Large intestine (tissue), 3 donors: ENCODE results near the gene RIPOR2. TPM values are rescaled to one million over a fixed set of nuclear protein-coding genes. Genes with fewer than 3 reads are reported as not detected.

Source experiments
- DNase-seq, 2 donors: peaks; one replicate each; pipeline versions ENCODE4 v3.0.0 to v3.0.0-alpha.2; 2013
- H3K27ac ChIP-seq: one replicate; pipeline ENCODE4 v1.5.1; 2013; ENCODE audit warnings: low read length
- H3K27me3 ChIP-seq: 2 replicates; pipeline ENCODE4 v1.6.1; 2013; ENCODE audit warnings: low read length; ENCODE audit not compliant: control insufficient read depth, insufficient read depth
- H3K36me3 ChIP-seq: 2 replicates; pipeline ENCODE4 v1.6.1; 2013; ENCODE audit warnings: low read length; ENCODE audit not compliant: control insufficient read depth, insufficient read depth
- H3K4me1 ChIP-seq: one replicate; pipeline ENCODE4 v1.6.1; 2013; ENCODE audit warnings: low read length; ENCODE audit not compliant: control insufficient read depth, insufficient read depth
- H3K4me3 ChIP-seq: one replicate; pipeline ENCODE4 v1.5.1; 2013; ENCODE audit warnings: low read length
- H3K9me3 ChIP-seq: one replicate; pipeline ENCODE4 v1.6.1; 2013; ENCODE audit warnings: mild to moderate bottlenecking, low read depth, low read length, moderate library complexity; ENCODE audit not compliant: control insufficient read depth
- WGBS: methylation state at CpG from one replicate; pipeline ENCODE4 v1.1.5; 2013; ENCODE audit warnings: low lambda C conversion rate; ENCODE audit not compliant: insufficient coverage; 5-methylcytosine and 5-hydroxymethylcytosine counted together
- polyA plus RNA-seq: library from polyadenylated mRNA; unstranded; fragments of 120-200 nt; gene quantifications from one replicate; pipeline ENCODE4 v1.2.1, GENCODE V29; 2013

Gene RIPOR2
- polyA plus RNA-seq, 1 donor = 2.1 TPM

- H3K36me3 ChIP-seq = no peaks in the 10 kb centered on the region
- no peak for DNase-seq
- H3K9me3 ChIP-seq = no peaks in the 10 kb centered on the region
- no peaks in the 10 kb centered on the region for H3K4me1 ChIP-seq
- H3K4me3 ChIP-seq = no peak overlapping the region
- WGBS = no CpG with 5 or more reads among the region's 3 CpGs
- H3K27ac ChIP-seq = no peak overlapping the region
- H3K27me3 ChIP-seq = no peaks in the 10 kb centered on the region
Observed at GRCh38 chr6:24809728-24810127, 126.0 kb downstream of the RIPOR2 start.

DNA sequence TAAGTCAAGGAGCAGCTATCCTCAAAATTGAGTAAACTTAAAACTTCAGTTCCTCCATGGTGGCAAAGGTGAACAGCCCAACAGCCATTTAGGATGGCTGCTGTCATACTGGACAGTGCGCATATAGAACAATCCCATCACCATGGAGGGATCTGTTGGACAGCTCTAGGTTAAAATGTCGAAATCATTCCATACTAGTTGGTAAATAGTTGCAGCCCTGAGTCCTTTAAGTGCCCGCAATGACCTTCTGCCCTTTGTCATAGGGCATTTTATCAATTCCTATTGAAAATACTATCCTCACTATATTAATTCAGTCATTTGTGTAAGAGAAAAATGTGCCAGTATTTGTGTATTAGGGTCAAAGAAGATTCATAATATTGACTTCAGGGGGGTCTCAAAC lies 128.2 kb downstream of the RIPOR2 start:
- WGBS = no CpG with 5 or more reads among the region's 3 CpGs
- no peaks in the 10 kb centered on the region for H3K4me1 ChIP-seq
- H3K27ac ChIP-seq = no peak overlapping the region

GRCh38 chr6:24802271-24803059 lies 133.3 kb downstream of the RIPOR2 start:
- H3K36me3 ChIP-seq = no peaks in the 10 kb centered on the region
- no peak for DNase-seq
- no peaks in the 10 kb centered on the region for H3K9me3 ChIP-seq
- no peak overlapping the region for H3K4me3 ChIP-seq
- H3K27me3 ChIP-seq = no peaks in the 10 kb centered on the region
- peak overlapping the region; percentile 39 for H3K27ac ChIP-seq
- WGBS = no CpG with 5 or more reads among the region's 8 CpGs
- H3K4me1 ChIP-seq = no peaks in the 10 kb centered on the region

More for the DNA sequence above, 128.2 kb downstream of the RIPOR2 start:
- Histone ChIP-seq H3K36me3 (no peaks in the 10 kb centered on the region), H3K4me3 (no peak overlapping the region), H3K9me3 (no peaks in the 10 kb centered on the region), H3K27me3 (no peaks in the 10 kb centered on the region)
- DNase-seq = no peak

DNA sequence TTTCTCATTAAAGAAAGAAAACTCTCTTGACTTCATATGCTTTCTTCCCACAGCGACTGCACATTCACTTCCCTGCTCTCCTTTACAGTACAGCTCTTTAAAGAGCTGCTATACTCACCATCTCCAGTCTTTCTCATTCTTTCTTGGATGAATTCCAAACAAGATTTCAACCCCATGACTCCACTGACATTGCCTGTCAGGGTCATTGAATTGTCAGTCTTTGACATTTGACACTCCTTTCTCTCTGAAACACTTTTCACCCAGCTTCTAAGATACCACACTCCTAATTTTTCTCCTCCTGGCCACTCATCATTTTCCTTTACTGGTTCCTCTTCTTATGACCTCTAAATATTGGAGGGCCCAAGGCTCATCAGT lies 136.2 kb downstream of the RIPOR2 start:
- no peaks in the 10 kb centered on the region for H3K27me3 ChIP-seq
- no CpG with 5 or more reads among the region's 1 CpG for WGBS
- no peak overlapping the region for H3K4me3 ChIP-seq

GRCh38 chr6:24798740-24799540 lies 136.8 kb downstream of the RIPOR2 start, which contains the start of gene ARMH2:
ARMH2 (minus strand) TSS chr6:24798917; CDS start chr6:24798857, 60 bp downstream.
- no peaks in the 10 kb centered on the region for H3K9me3 ChIP-seq
- no peaks in the 10 kb centered on the region for H3K4me1 ChIP-seq
- no peak within 1 kb of the TSS for H3K4me3 ChIP-seq
- no peaks in the 10 kb centered on the region for H3K36me3 ChIP-seq
- WGBS = 86% methylated on average over 4 of the region's 13 CpGs
- no peak within 1 kb of the TSS for H3K27ac ChIP-seq
- no peaks in the 10 kb centered on the region for H3K27me3 ChIP-seq
- DNase-seq = no peak

More for the DNA sequence above, 136.2 kb downstream of the RIPOR2 start:
- Histone ChIP-seq H3K36me3 (no peaks in the 10 kb centered on the region), H3K27ac (no peak overlapping the region), H3K9me3 (no peaks in the 10 kb centered on the region), H3K4me1 (no peaks in the 10 kb centered on the region)
- no peak for DNase-seq

DNA sequence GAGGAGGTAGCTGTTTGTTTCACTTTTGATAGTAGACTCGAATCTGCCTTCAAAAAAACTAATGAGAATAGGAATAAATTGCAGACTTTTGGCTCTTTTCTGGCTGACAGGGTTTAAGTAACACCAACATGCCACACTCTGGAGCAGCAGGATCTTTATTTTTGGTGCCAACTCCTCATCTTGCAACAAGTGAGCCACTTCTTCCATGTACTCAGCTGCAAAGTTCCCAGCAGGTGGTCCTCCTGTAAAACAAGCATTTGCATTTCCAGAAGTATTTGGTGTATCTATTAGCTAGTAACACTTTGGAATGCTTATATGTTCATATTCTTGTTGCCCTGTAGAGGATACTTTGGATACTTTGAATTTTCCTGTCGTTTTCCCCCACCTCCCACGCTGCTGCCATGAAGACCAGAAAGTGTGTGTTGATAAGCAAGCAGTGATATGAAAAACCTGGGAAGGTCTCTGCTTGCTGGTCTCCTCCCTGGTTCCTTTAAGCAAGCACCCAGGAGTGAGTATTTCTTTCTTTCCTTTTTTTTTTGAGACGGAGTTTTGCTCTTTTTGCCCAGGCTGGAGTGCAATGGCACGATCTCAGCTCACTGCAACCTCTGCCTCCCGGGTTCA lies 138.1 kb downstream of the RIPOR2 start:
- no peak overlapping the region for H3K27ac ChIP-seq
- no peak overlapping the region for H3K4me3 ChIP-seq
- no peak for DNase-seq
- H3K36me3 ChIP-seq = no peaks in the 10 kb centered on the region
- no peaks in the 10 kb centered on the region for H3K27me3 ChIP-seq
- H3K4me1 ChIP-seq = no peaks in the 10 kb centered on the region
- no peaks in the 10 kb centered on the region for H3K9me3 ChIP-seq
- WGBS = 90% methylated on average over 2 of the region's 6 CpGs

GRCh38 chr6:24796616-24797290 lies 139.0 kb downstream of the RIPOR2 start:
- WGBS = 100% methylated on average over 3 of the region's 6 CpGs
- no peaks in the 10 kb centered on the region for H3K27me3 ChIP-seq
- no peaks in the 10 kb centered on the region for H3K36me3 ChIP-seq
- no peak overlapping the region for H3K4me3 ChIP-seq
- DNase-seq = no peak
- no peak overlapping the region for H3K27ac ChIP-seq
- no peaks in the 10 kb centered on the region for H3K4me1 ChIP-seq
- H3K9me3 ChIP-seq = no peaks in the 10 kb centered on the region

- no peaks in the 10 kb centered on the region for H3K27me3 ChIP-seq
- H3K9me3 ChIP-seq = no peaks in the 10 kb centered on the region
- H3K36me3 ChIP-seq = no peaks in the 10 kb centered on the region
- no peak overlapping the region for H3K4me3 ChIP-seq
- H3K4me1 ChIP-seq = no peaks in the 10 kb centered on the region
- no peak for DNase-seq
- WGBS = no CpG with 5 or more reads among the region's 2 CpGs
- no peak overlapping the region for H3K27ac ChIP-seq
Observed at GRCh38 chr6:24795106-24795505, 140.7 kb downstream of the RIPOR2 start.

DNA sequence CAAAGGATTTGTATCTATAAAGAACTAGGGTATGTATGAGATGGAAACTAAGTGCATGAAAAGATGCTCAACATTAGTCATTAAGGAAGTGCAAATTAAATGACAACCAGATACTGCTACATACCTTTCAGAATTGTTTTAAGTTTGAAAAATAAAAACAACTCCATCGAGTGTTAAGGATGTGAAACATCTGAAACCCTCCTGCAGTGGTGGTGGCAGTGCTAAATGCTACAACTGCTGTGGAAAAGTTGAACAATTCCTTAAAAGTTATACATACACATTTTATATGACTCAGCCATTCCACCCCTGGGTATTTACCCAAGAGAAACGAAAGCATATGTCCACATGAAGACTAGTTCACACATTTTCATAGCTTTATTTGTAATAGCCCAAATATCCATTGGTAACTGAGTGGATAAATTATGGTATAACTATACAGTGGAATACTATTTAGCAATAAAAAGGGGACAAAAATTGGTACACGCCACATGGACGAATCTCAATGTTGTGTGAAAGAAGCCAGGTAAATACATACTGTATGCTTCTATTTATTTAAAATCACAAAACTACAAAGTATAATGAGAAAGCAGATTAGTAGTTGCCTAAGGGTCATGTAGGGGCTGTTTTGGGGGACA lies 147.6 kb downstream of the RIPOR2 start:
- Histone ChIP-seq H3K4me3 (no peak overlapping the region), H3K27me3 (no peaks in the 10 kb centered on the region), H3K9me3 (no peaks in the 10 kb centered on the region), H3K36me3 (peaks cover 17% of the 10 kb centered on the region), H3K4me1 (no peaks in the 10 kb centered on the region), H3K27ac (no peak overlapping the region)
- WGBS = 100% methylated on average over 2 of the region's 4 CpGs
- no peak for DNase-seq
